Measurements from ENCODE around the gene POLQ. TPM values are rescaled to one million over a fixed set of nuclear protein-coding genes. Genes with fewer than 3 reads are reported as not detected.
A peak's percentile ranks its signal among the peaks of the same experiment; 100 is the strongest.

The POLQ gene
- total RNA-seq, 1 experiment from 2014 or later, result 15.4 TPM

- Histone ChIP-seq H3K9me3 (no peaks in the 10 kb centered on the region), H3K4me1 (peaks cover 5% of the 10 kb centered on the region), H3K4me3 (ENCODE audit: low read depth, low read length) (no peak overlapping the region), H3K27me3 (replicated peaks; ENCODE audit: control insufficient read depth, insufficient read depth, low read length) (no peaks in the 10 kb centered on the region), H3K36me3 (ENCODE audit: control insufficient read depth, insufficient read depth, low read length) (no peaks in the 10 kb centered on the region)
- intact Hi-C loops (cut with micrococcal nuclease; ENCODE audit: unreplicated experiment), result no loop called here
- H3K4me3 Mint-ChIP-seq (ENCODE audit: unreplicated experiment), result no peak overlapping the region
- BruUV-seq (replicated peaks), result no TSS peak
- ChIA-PET POLR2A (no interaction called here), CTCF (no interaction called here)
- no peaks in the 10 kb centered on the region for H3K36me3 Mint-ChIP-seq (ENCODE audit: insufficient read depth, unreplicated experiment)
- H3K27ac Mint-ChIP-seq (ENCODE audit: unreplicated experiment), result no peak overlapping the region
- peak; percentile 53 to 71 for DNase-seq
- H3K9me3 Mint-ChIP-seq (ENCODE audit: unreplicated experiment), result no peaks in the 10 kb centered on the region
- no peak for TF ChIP-seq CTCF (IDR thresholded peaks at IDR 0.05; ENCODE audit: insufficient read depth in 1 of 2, low read depth in 1 of 2, low read length in 1 of 2, severe bottlenecking in 1 of 2, unreplicated experiment in 1 of 2)
- no peaks in the 10 kb centered on the region for H3K27me3 Mint-ChIP-seq (ENCODE audit: insufficient read depth, unreplicated experiment)
- H3K4me1 Mint-ChIP-seq (ENCODE audit: low read depth, unreplicated experiment), result no peaks in the 10 kb centered on the region
These were observed 28.7 kb upstream of the POLQ start for GRCh38 chr3:121574449-121574848.

- no peaks in the 10 kb centered on the region for H3K9me3 ChIP-seq
- Mint-ChIP-seq H3K9me3 (ENCODE audit: unreplicated experiment) (no peaks in the 10 kb centered on the region), H3K4me3 (ENCODE audit: unreplicated experiment) (no peak within 1 kb of the TSS), H3K27me3 (ENCODE audit: insufficient read depth, unreplicated experiment) (no peaks in the 10 kb centered on the region), H3K27ac (ENCODE audit: unreplicated experiment) (no peak within 1 kb of the TSS), H3K4me1 (ENCODE audit: low read depth, unreplicated experiment) (no peaks in the 10 kb centered on the region), H3K36me3 (ENCODE audit: insufficient read depth, unreplicated experiment) (no peaks in the 10 kb centered on the region)
- no peaks in the 10 kb centered on the region for H3K36me3 ChIP-seq (ENCODE audit: control insufficient read depth, insufficient read depth, low read length)
- no peak for TF ChIP-seq CTCF (IDR thresholded peaks at IDR 0.05; ENCODE audit: insufficient read depth in 1 of 2, low read depth in 1 of 2, low read length in 1 of 2, severe bottlenecking in 1 of 2, unreplicated experiment in 1 of 2)
- no peak for DNase-seq
- H3K4me3 ChIP-seq (ENCODE audit: low read depth, low read length), result no peak within 1 kb of the TSS
- ChIA-PET CTCF (no interaction called here), POLR2A (no interaction called here)
- no peaks in the 10 kb centered on the region for H3K4me1 ChIP-seq
- intact Hi-C loops (cut with micrococcal nuclease; ENCODE audit: unreplicated experiment), result no loop called here
- no peaks in the 10 kb centered on the region for H3K27me3 ChIP-seq (replicated peaks; ENCODE audit: control insufficient read depth, insufficient read depth, low read length)
- BruUV-seq (replicated peaks), result no TSS peak
These were observed 21.9 kb upstream of the POLQ start, which contains the start of gene ARGFX for GRCh38 chr3:121567649-121568048. TSS of gene ARGFX (plus strand) at chr3:121567949. CDS start at chr3:121570714, 2,765 bp downstream.

GRCh38 chr3:121566773-121567172 lies 21.0 kb upstream of the POLQ start:
- H3K4me3 Mint-ChIP-seq (ENCODE audit: unreplicated experiment), result no peak overlapping the region
- Histone ChIP-seq H3K4me1 (no peaks in the 10 kb centered on the region), H3K27me3 (replicated peaks; ENCODE audit: control insufficient read depth, insufficient read depth, low read length) (no peaks in the 10 kb centered on the region), H3K9me3 (no peaks in the 10 kb centered on the region), H3K4me3 (ENCODE audit: low read depth, low read length) (no peak overlapping the region), H3K36me3 (ENCODE audit: control insufficient read depth, insufficient read depth, low read length) (no peaks in the 10 kb centered on the region)
- H3K4me1 Mint-ChIP-seq (ENCODE audit: low read depth, unreplicated experiment), result no peaks in the 10 kb centered on the region
- no peak for DNase-seq
- ChIA-PET CTCF (no interaction called here), POLR2A (no interaction called here)
- intact Hi-C loops (cut with micrococcal nuclease; ENCODE audit: unreplicated experiment), result no loop called here
- H3K27me3 Mint-ChIP-seq (ENCODE audit: insufficient read depth, unreplicated experiment), result no peaks in the 10 kb centered on the region
- H3K27ac Mint-ChIP-seq (ENCODE audit: unreplicated experiment), result no peak overlapping the region
- no TSS peak for BruUV-seq (replicated peaks)
- H3K9me3 Mint-ChIP-seq (ENCODE audit: unreplicated experiment), result no peaks in the 10 kb centered on the region
- TF ChIP-seq CTCF (IDR thresholded peaks at IDR 0.05; ENCODE audit: insufficient read depth in 1 of 2, low read depth in 1 of 2, low read length in 1 of 2, severe bottlenecking in 1 of 2, unreplicated experiment in 1 of 2), result no peak
- H3K36me3 Mint-ChIP-seq (ENCODE audit: insufficient read depth, unreplicated experiment), result no peaks in the 10 kb centered on the region
